Peyer's patch (tissue), 4 donors: ENCODE results near the gene GOLGA6L6.
"Not testable (repeated sequence)": the region's sequence is repeated elsewhere in the genome, so short reads cannot be mapped to it uniquely, and the experiment has no call there.

Experiments
- CTCF ChIP-seq, 6 experiments: fragments of 450-650 bp in 4 of 6; fragments of 200-600 bp in 2 of 6; sonication (generic) in 1 of 6; IDR thresholded peaks; one replicate each; pipeline ENCODE4 v1.5.1; 2017 to 2019; ENCODE audit warnings: antibody characterized with exemption in 6 of 6, mild to moderate bottlenecking in 3 of 6, moderate library complexity in 1 of 6
- POLR2A ChIP-seq, 2 donors: fragments of 450-650 bp; IDR thresholded peaks; one replicate each; pipeline ENCODE4 v1.5.1; 2017; ENCODE audit warnings: antibody characterized with exemption in 2 of 2, mild to moderate bottlenecking in 2 of 2, moderate library complexity in 2 of 2

- TF ChIP-seq CTCF, POLR2A (IDR thresholded peaks at IDR 0.05): not testable (repeated sequence)
These were observed 39.9 kb upstream of the GOLGA6L6 start for GRCh38 chr15:20581261-20582108.
